ENCODE results near the gene ANKS1A.

The ANKS1A gene

DNA sequence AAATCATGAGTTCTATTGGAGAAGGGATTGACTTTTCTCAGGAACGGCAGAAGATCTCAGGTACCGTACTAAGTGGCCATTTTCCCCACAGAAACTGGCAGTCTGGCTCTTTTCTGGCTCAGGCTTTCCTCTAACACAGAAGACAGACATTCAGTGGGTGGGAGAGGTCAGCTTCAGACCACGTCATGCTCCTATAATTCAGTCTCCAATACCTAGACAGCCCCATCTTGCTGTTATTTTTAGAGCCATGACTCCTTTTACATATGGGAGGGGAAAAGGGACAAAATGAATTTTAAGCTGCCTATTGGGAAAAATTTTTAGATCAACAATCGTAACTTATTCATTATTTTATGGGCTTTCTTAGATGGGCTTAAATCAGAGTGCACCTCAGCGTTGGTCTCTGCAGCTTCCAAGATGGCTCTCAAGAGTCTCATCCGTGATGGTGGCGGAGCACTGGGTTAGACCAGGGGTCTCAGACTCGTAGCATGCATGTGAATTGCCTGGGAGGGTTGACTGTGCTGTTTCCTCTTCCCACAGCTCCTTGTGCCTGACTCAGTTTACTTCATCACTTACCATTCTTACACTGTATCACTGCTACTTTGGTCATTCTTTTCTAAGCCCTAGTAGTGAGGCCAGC is 165.2 kb downstream of the ANKS1A start:
- no peak for DNase-seq (ENCODE audit: low spot score)

- no peak for DNase-seq (ENCODE audit: low spot score)
These were observed 165.7 kb downstream of the ANKS1A start for GRCh38 chr6:35054743-35055130.

GRCh38 chr6:35055891-35056290 is 166.8 kb downstream of the ANKS1A start:
- no peak for DNase-seq (ENCODE audit: low spot score)

GRCh38 chr6:35056952-35057351 is 167.9 kb downstream of the ANKS1A start:
- DNase-seq (ENCODE audit: low spot score) = no peak

- DNase-seq (ENCODE audit: low spot score) = no peak
These were observed 168.6 kb downstream of the ANKS1A start for GRCh38 chr6:35057449-35058357.

- DNase-seq (ENCODE audit: low spot score) = no peak
These were observed 169.3 kb downstream of the ANKS1A start for GRCh38 chr6:35058358-35058675.

- DNase-seq (ENCODE audit: low spot score) = no peak
These were observed 169.9 kb downstream of the ANKS1A start for GRCh38 chr6:35058865-35059522.

- no peak for DNase-seq (ENCODE audit: low spot score)
These were observed 170.7 kb downstream of the ANKS1A start for GRCh38 chr6:35059596-35060345.

- no peak for DNase-seq (ENCODE audit: low spot score)
These were observed 172.1 kb downstream of the ANKS1A start for GRCh38 chr6:35061102-35061615.

DNA sequence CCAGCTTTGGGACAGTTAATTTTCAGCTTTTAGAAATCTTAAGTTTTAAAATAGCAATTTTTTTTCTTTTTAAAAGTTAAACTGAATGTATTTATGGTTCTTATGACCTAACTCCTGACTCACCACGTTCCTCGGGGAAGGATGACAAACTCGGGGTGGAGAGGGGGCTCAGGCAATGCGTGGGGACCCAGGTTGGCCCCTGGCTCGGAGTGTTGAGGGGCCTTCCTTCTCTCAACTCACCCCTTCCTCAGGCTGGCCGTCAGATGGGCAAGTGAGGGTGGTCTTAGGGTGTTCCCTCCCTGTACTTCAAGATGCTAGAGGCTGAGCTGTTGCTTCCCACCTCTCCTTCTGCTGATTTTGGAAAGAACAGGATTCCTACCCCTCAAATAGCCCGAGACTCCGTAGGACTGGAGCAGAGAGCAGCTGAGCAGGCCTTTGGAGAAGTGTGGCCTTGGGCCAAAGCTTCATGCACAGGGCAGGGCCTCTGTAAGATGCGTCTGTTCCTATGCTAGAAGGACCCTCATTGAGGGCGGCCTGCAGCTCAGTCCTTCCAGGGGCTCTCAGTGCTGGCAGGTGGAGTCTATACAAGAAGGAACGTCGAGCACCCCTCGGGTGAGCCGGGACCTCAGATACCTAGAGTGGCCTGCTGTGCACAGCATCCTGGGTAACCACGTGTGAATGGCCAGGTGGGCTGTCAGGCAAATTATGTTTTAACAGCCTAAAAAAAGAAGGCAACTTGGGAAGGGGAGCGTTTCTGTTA is 172.8 kb downstream of the ANKS1A start:
- DNase-seq (ENCODE audit: low spot score) = no peak

DNA sequence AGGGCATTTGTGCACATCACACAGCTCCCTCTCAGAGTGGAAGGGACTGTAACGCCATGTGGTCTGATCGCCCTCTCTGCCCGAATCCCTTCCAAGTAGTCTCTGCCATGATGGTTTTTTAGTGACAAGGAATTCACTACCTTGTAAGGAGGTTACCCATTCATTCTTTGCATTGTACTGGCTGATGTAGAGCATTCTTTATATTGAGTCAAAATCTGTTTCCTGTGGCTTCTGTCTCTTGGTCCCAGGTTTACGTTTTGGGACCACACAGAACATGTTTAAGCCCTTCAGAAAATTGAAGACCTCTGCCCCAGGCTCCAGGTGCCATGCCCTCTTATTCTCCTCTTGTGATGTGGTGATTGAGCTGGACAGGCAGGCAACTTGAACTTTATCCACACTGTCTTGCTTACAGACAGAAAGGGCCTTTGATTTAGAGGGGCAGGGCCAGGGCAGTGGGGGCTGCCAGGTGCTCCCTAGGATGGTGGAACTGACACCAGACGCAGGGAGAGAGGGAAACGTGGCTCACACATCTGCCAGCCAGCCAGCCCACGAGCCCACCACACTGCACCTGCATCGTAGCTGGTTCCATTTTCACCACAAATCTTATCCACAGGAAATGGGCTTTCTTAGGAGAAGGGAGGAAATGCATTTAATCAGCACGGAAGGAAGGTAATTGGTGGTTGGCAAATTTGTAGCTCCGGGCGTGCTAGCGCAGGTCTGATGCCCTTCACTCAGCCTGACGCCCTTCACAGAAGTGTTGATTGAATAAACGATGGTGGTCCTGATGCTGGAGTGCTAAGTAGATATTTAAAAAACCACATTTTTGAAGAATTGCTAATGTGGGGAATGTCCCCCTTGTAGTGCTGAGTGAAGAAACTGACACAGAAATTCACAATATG is 173.9 kb downstream of the ANKS1A start:
- no peak for DNase-seq (ENCODE audit: low spot score)

DNA sequence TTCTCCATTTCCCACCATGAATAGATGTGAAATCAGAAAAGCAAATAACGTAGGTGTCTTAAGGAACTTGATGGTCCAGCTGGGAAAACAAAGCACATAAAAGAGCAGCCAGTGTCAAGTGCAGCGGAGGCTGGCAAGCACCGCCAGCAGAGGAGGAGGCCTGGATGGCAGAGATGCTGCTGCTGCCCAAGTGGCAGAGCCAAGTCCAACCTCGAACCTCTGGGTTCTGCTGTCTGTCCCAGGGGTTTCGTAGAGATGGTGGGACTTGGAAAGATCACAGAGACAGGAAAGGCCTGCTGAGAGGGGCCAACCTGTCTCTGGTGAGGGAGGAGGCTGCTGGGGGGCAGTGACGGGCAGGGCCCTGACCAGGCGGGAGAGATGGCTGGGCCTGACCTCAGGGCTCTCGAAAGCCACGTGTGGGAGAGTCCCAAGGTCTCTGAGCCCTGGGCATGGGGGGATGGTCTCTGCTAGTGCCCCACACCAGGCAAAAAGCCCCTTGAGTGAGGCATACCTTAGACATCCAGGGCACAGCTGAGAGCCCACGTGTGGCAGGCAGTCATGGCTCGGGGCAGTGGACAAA is 174.7 kb downstream of the ANKS1A start:
- no peak for DNase-seq (ENCODE audit: low spot score)

GRCh38 chr6:35064290-35064689 is 175.2 kb downstream of the ANKS1A start:
- no peak for DNase-seq (ENCODE audit: low spot score)

GRCh38 chr6:35064757-35065440 is 175.8 kb downstream of the ANKS1A start:
- no peak for DNase-seq (ENCODE audit: low spot score)

DNA sequence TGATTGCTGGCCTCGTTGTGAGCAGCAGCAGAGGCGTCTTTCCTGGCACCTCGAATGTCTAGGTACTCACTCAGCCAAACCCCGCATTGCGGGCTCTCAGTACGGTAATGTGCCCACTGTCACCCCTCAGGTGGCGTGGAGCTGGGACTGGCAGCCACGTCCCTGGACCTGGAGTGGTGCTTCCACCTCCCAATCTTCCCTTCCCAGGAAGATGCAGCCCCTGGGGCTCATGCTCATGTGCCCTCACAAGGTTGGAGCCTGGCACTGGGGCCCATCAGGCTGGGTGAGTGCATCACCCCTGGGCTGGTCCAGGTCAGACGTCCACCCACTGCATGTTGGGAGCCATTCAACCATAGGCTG is 176.4 kb downstream of the ANKS1A start:
- DNase-seq (ENCODE audit: low spot score) = no peak

GRCh38 chr6:35065870-35066269 is 176.8 kb downstream of the ANKS1A start:
- no peak for DNase-seq (ENCODE audit: low spot score)

DNA sequence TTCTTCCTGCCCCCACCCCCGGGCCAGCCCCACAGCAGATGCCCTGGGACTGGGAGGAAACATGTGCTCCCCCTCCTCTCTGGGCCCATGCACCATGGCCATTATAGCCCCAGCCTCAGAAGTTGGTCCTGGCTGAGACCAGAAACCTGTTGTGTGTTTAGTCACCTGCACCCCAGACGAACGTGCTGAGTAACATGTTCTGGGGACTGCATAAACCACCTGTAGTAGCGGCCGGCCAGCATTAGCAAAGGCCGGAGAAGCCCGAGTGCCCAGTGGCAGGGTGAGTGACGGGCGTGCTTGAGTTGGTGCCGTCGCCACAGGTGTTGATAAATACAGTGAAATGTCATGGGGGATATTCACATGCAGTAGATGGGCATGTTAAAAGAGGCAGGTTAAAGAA is 178.2 kb downstream of the ANKS1A start:
- no peak for DNase-seq (ENCODE audit: low spot score)

DNA sequence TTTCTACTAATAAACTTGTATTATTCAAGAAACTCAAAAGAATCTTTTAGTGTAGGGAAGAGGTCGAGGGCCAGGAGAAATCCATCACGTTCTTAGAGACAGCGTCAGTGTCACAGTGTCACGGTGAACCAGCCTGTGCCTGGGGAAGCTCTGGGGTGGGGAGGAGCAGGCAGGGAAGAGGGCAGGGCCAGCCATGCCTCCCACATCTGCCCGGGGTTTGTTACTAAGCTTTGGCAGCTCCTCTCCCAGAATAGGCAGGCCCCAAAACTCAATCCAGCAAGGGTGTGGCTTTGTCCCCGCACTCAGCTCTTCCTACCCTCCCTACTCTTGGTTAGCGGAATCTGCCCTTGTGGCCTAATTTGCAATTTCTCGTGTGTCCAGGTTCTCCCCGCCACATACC is 179.2 kb downstream of the ANKS1A start:
- no peak for DNase-seq (ENCODE audit: low spot score)

GRCh38 chr6:35068644-35069043 is 179.6 kb downstream of the ANKS1A start:
- no peak for DNase-seq (ENCODE audit: low spot score)

DNA sequence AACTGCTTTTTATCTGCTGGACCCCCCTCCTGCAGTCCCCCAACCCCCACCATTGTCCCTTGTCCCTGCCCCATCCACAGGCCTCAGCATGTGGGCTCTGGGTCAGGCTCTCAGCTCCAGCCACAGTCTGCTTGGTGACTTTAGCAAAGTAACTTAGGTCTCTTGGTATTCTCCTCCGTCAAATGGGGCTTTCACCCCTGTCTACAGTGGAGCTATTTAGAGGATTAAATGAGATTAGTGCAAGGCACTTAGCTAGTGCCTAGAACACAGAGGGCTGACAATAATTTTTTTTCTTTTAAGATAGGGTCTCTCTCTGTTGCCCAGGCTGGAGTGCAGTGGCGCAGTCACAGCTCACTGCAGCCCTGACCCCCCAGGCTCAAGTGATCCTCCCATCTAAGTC is 180.2 kb downstream of the ANKS1A start:
- DNase-seq (ENCODE audit: low spot score) = no peak

All from SW480 (cell line).